AG08395 (cell line): ENCODE data around the gene NAGA.
"Not testable (repeated sequence)": the region's sequence is repeated elsewhere in the genome, so short reads cannot be mapped to it uniquely, and the experiment has no call there.

ENCODE experiments used
- DNase-seq: peaks from one replicate; pipeline ENCODE4 v3.0.0; 2012; ENCODE audit warnings: mixed read lengths, low spot score

The NAGA gene

GRCh38 chr22:42070517-42071422 is at the start of gene NAGA:
NAGA (minus strand) TSS chr22:42070812; CDS start chr22:42070297, 515 bp downstream.
- peak; percentile 95 for DNase-seq

GRCh38 chr22:42116848-42117424 is 46.3 kb upstream of the NAGA start:
- DNase-seq = no peak

- not testable (repeated sequence) for DNase-seq
These were observed 44.8 kb upstream of the NAGA start for GRCh38 chr22:42115420-42115830.

GRCh38 chr22:42114721-42115120 is 44.1 kb upstream of the NAGA start:
- peak; percentile 29 for DNase-seq

- DNase-seq = not testable (repeated sequence)
These were observed 42.2 kb upstream of the NAGA start for GRCh38 chr22:42112793-42113192.

GRCh38 chr22:42111798-42112197 is 41.2 kb upstream of the NAGA start:
- no peak for DNase-seq

- DNase-seq = no peak
These were observed 38.2 kb upstream of the NAGA start for GRCh38 chr22:42108848-42109247.

GRCh38 chr22:42104332-42104860 is 33.8 kb upstream of the NAGA start:
- not testable (repeated sequence) for DNase-seq

- no peak for DNase-seq
These were observed 30.6 kb upstream of the NAGA start for GRCh38 chr22:42101199-42101598.

- no peak for DNase-seq
These were observed 20.8 kb upstream of the NAGA start for GRCh38 chr22:42091455-42091782.

- peak; percentile 100 for DNase-seq
These were observed 20.2 kb upstream of the NAGA start, which contains the start of gene NDUFA6 for GRCh38 chr22:42090596-42091454. NDUFA6 (minus strand) TSS chr22:42090772; CDS start chr22:42090744, 28 bp downstream.

GRCh38 chr22:42086051-42086450 is 15.4 kb upstream of the NAGA start:
- no peak for DNase-seq

- no peak for DNase-seq
These were observed 14.3 kb upstream of the NAGA start for GRCh38 chr22:42084874-42085273.

GRCh38 chr22:42083119-42083518 is 12.5 kb upstream of the NAGA start:
- no peak for DNase-seq

GRCh38 chr22:42080287-42080686 is 9.7 kb upstream of the NAGA start:
- DNase-seq = peak; percentile 40

- peak; percentile 99 for DNase-seq
These were observed 9.0 kb upstream of the NAGA start, which contains the start of gene SMDT1 for GRCh38 chr22:42079319-42080251. SMDT1 (plus strand) TSS chr22:42079700; CDS start chr22:42079769, 69 bp downstream.

- no peak for DNase-seq
These were observed 8.1 kb upstream of the NAGA start for GRCh38 chr22:42078469-42079318.

GRCh38 chr22:42077486-42078125 is 7.0 kb upstream of the NAGA start:
- no peak for DNase-seq

- DNase-seq = no peak
These were observed 6.3 kb upstream of the NAGA start for GRCh38 chr22:42076764-42077485.
